ENCODE results near the gene PRKAG1.

- TF ChIP-seq CTCF (IDR thresholded peaks at IDR 0.05), result no peak
- TF ChIP-seq POLR2A (IDR thresholded peaks at IDR 0.05), result no peak
Observed at GRCh38 chr12:48967991-48968390, 50.6 kb downstream of the PRKAG1 start.
